ENCODE results near the gene KRT8. TPM values are rescaled to one million over a fixed set of nuclear protein-coding genes. Genes with fewer than 3 reads are reported as not detected.
A peak's percentile ranks its signal among the peaks of the same experiment; 100 is the strongest.

The KRT8 gene
- total RNA-seq, 1 donor from 2014 or later, result 18.6 TPM

- Mint-ChIP-seq H3K27me3 (ENCODE audit: unreplicated experiment) (no peaks in the 10 kb centered on the region), H3K4me3 (ENCODE audit: unreplicated experiment) (no peak overlapping the region), H3K9me3 (ENCODE audit: unreplicated experiment) (no peaks in the 10 kb centered on the region), H3K4me1 (ENCODE audit: unreplicated experiment) (peaks cover 47% of the 10 kb centered on the region), H3K27ac (ENCODE audit: unreplicated experiment) (peak overlapping the region; percentile 79), H3K36me3 (ENCODE audit: unreplicated experiment) (no peaks in the 10 kb centered on the region)
- TF ChIP-seq CTCF (IDR thresholded peaks at IDR 0.05), result no peak
- no peak for DNase-seq (ENCODE audit: extremely low spot score, unreplicated experiment)
Observed at GRCh38 chr12:52925717-52926595, 21.1 kb upstream of the KRT8 start.

GRCh38 chr12:52924764-52925716, 20.2 kb upstream of the KRT8 start:
- Mint-ChIP-seq H3K27me3 (ENCODE audit: unreplicated experiment) (no peaks in the 10 kb centered on the region), H3K9me3 (ENCODE audit: unreplicated experiment) (no peaks in the 10 kb centered on the region), H3K36me3 (ENCODE audit: unreplicated experiment) (no peaks in the 10 kb centered on the region), H3K4me1 (ENCODE audit: unreplicated experiment) (peaks cover 47% of the 10 kb centered on the region), H3K4me3 (ENCODE audit: unreplicated experiment) (no peak overlapping the region), H3K27ac (ENCODE audit: unreplicated experiment) (peak overlapping the region; percentile 58)
- no peak for DNase-seq (ENCODE audit: extremely low spot score, unreplicated experiment)
- no peak for TF ChIP-seq CTCF (IDR thresholded peaks at IDR 0.05)

GRCh38 chr12:52921488-52922165, 16.8 kb upstream of the KRT8 start:
- no peaks in the 10 kb centered on the region for H3K36me3 Mint-ChIP-seq (ENCODE audit: unreplicated experiment)

GRCh38 chr12:52920937-52921336, 16.1 kb upstream of the KRT8 start:
- Mint-ChIP-seq H3K4me1 (ENCODE audit: unreplicated experiment) (peaks cover 20% of the 10 kb centered on the region), H3K36me3 (ENCODE audit: unreplicated experiment) (no peaks in the 10 kb centered on the region), H3K9me3 (ENCODE audit: unreplicated experiment) (no peaks in the 10 kb centered on the region), H3K27me3 (ENCODE audit: unreplicated experiment) (no peaks in the 10 kb centered on the region), H3K27ac (ENCODE audit: unreplicated experiment) (no peak overlapping the region), H3K4me3 (ENCODE audit: unreplicated experiment) (no peak overlapping the region)
- no peak for DNase-seq (ENCODE audit: extremely low spot score, unreplicated experiment)
- no peak for TF ChIP-seq CTCF (IDR thresholded peaks at IDR 0.05)

More at GRCh38 chr12:52921488-52922165, 16.8 kb upstream of the KRT8 start:
- peaks cover 26% of the 10 kb centered on the region for H3K4me1 Mint-ChIP-seq (ENCODE audit: unreplicated experiment)
- no peak for DNase-seq (ENCODE audit: extremely low spot score, unreplicated experiment)
- H3K27ac Mint-ChIP-seq (ENCODE audit: unreplicated experiment), result no peak overlapping the region
- H3K4me3 Mint-ChIP-seq (ENCODE audit: unreplicated experiment), result no peak overlapping the region
- no peak for TF ChIP-seq CTCF (IDR thresholded peaks at IDR 0.05)
- H3K9me3 Mint-ChIP-seq (ENCODE audit: unreplicated experiment), result no peaks in the 10 kb centered on the region
- no peaks in the 10 kb centered on the region for H3K27me3 Mint-ChIP-seq (ENCODE audit: unreplicated experiment)

All from osteocyte (in vitro differentiated cells).